Activated naive CD8-positive, alpha-beta T cell treated with anti-CD3 and anti-CD28 coated beads for 36 hours (primary cell): Measurements from ENCODE around the gene CEACAM6. TPM values are rescaled to one million over a fixed set of nuclear protein-coding genes. Genes with fewer than 3 reads are reported as not detected.
"Not testable (repeated sequence)": the region's sequence is repeated elsewhere in the genome, so short reads cannot be mapped to it uniquely, and the experiment has no call there.

Experiments used
- DNase-seq: peaks from one replicate; pipeline ENCODE4 v3.0.0; 2021
- H3K27ac Mint-ChIP-seq: one replicate; pipeline ENCODE4 v1.8.0; 2022; ENCODE audit warnings: mild to moderate bottlenecking, moderate library complexity, mixed read lengths
- H3K27me3 Mint-ChIP-seq: one replicate; pipeline ENCODE4 v1.8.0; 2022; ENCODE audit warnings: mild to moderate bottlenecking, mixed read lengths
- H3K36me3 Mint-ChIP-seq: one replicate; pipeline ENCODE4 v1.8.0; 2021; ENCODE audit warnings: mild to moderate bottlenecking, mixed read lengths
- H3K4me1 Mint-ChIP-seq: one replicate; pipeline ENCODE4 v1.8.0; 2021; ENCODE audit warnings: mixed read lengths
- H3K4me3 Mint-ChIP-seq: one replicate; pipeline ENCODE4 v1.8.0; 2022; ENCODE audit warnings: mild to moderate bottlenecking, moderate library complexity, mixed read lengths
- H3K9me3 Mint-ChIP-seq: one replicate; pipeline ENCODE4 v1.8.0; 2022; ENCODE audit warnings: mixed read lengths
- total RNA-seq, 2 experiments: library from RNA; stranded (reverse); gene quantifications; one replicate each; pipeline ENCODE4 v1.2.3, GENCODE V29; 2021

CEACAM6 gene
- total RNA-seq, result not detected

- H3K9me3 Mint-ChIP-seq, result no peaks in the 10 kb centered on the region
- H3K4me3 Mint-ChIP-seq, result no peak within 1 kb of the TSS
- peaks cover 60% of the 10 kb centered on the region for H3K27me3 Mint-ChIP-seq
- H3K4me1 Mint-ChIP-seq, result peaks cover 3% of the 10 kb centered on the region
- H3K36me3 Mint-ChIP-seq, result no peaks in the 10 kb centered on the region
- H3K27ac Mint-ChIP-seq, result no peak within 1 kb of the TSS
- DNase-seq, result no peak
Observed at GRCh38 chr19:41755328-41755913, at the start of gene CEACAM6. Gene CEACAM6 (plus strand): TSS chr19:41755530. CDS start chr19:41755639, 109 bp downstream.

GRCh38 chr19:41706741-41707501, 48.4 kb upstream of the CEACAM6 start:
- no peaks in the 10 kb centered on the region for H3K36me3 Mint-ChIP-seq
- H3K9me3 Mint-ChIP-seq, result no peaks in the 10 kb centered on the region
- peak; percentile 75 for DNase-seq
- peaks cover 64% of the 10 kb centered on the region for H3K27me3 Mint-ChIP-seq
- H3K4me3 Mint-ChIP-seq, result peak overlapping the region; percentile 61
- H3K27ac Mint-ChIP-seq, result no peak overlapping the region
- peaks cover 5% of the 10 kb centered on the region for H3K4me1 Mint-ChIP-seq

DNA sequence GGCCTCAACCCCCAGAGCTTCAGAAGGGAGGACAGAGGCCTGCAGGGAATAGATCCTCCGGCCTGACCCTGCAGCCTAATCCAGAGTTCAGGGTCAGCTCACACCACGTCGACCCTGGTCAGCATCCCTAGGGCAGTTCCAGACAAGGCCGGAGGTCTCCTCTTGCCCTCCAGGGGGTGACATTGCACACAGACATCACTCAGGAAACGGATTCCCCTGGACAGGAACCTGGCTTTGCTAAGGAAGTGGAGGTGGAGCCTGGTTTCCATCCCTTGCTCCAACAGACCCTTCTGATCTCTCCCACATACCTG, 47.9 kb upstream of the CEACAM6 start:
- Mint-ChIP-seq H3K36me3 (no peaks in the 10 kb centered on the region), H3K27me3 (peaks cover 67% of the 10 kb centered on the region), H3K4me1 (peaks cover 6% of the 10 kb centered on the region), H3K4me3 (no peak overlapping the region), H3K9me3 (no peaks in the 10 kb centered on the region), H3K27ac (no peak overlapping the region)
- DNase-seq, result no peak

GRCh38 chr19:41707871-41708371, 47.4 kb upstream of the CEACAM6 start:
- H3K9me3 Mint-ChIP-seq, result no peaks in the 10 kb centered on the region
- H3K36me3 Mint-ChIP-seq, result no peaks in the 10 kb centered on the region
- H3K27me3 Mint-ChIP-seq, result peaks cover 67% of the 10 kb centered on the region
- peaks cover 7% of the 10 kb centered on the region for H3K4me1 Mint-ChIP-seq
- H3K4me3 Mint-ChIP-seq, result no peak overlapping the region
- no peak overlapping the region for H3K27ac Mint-ChIP-seq
- DNase-seq, result no peak

DNA sequence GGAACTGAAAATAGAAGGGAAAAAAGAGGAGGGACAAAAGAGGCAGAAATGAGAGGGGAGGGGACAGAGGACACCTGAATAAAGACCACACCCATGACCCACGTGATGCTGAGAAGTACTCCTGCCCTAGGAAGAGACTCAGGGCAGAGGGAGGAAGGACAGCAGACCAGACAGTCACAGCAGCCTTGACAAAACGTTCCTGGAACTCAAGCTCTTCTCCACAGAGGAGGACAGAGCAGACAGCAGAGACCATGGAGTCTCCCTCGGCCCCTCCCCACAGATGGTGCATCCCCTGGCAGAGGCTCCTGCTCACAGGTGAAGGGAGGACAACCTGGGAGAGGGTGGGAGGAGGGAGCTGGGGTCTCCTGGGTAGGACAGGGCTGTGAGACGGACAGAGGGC, 46.8 kb upstream of the CEACAM6 start, which contains the start of gene CEACAM5:
Gene CEACAM5, plus strand, starts transcription at position 146 of the 400 bp plus-strand sequence. Its CDS starts 106 bp downstream, at position 252.
- H3K4me1 Mint-ChIP-seq, result peaks cover 7% of the 10 kb centered on the region
- DNase-seq, result no peak
- no peak within 1 kb of the TSS for H3K27ac Mint-ChIP-seq
- no peaks in the 10 kb centered on the region for H3K36me3 Mint-ChIP-seq
- H3K27me3 Mint-ChIP-seq, result peaks cover 68% of the 10 kb centered on the region
- no peak within 1 kb of the TSS for H3K4me3 Mint-ChIP-seq
- H3K9me3 Mint-ChIP-seq, result no peaks in the 10 kb centered on the region

- DNase-seq, H3K9me3 Mint-ChIP-seq, H3K4me1 Mint-ChIP-seq, H3K36me3 Mint-ChIP-seq, H3K4me3 Mint-ChIP-seq, H3K27ac Mint-ChIP-seq: not testable (repeated sequence)
- peaks cover 67% of the 10 kb centered on the region for H3K27me3 Mint-ChIP-seq
Observed at GRCh38 chr19:41709516-41709915, 45.8 kb upstream of the CEACAM6 start.

- no peak for DNase-seq
- Mint-ChIP-seq H3K9me3 (no peaks in the 10 kb centered on the region), H3K27me3 (peaks cover 66% of the 10 kb centered on the region), H3K36me3 (no peaks in the 10 kb centered on the region), H3K27ac (no peak overlapping the region), H3K4me1 (peaks cover 7% of the 10 kb centered on the region), H3K4me3 (no peak overlapping the region)
Observed at GRCh38 chr19:41709951-41710645, 45.2 kb upstream of the CEACAM6 start.

DNA sequence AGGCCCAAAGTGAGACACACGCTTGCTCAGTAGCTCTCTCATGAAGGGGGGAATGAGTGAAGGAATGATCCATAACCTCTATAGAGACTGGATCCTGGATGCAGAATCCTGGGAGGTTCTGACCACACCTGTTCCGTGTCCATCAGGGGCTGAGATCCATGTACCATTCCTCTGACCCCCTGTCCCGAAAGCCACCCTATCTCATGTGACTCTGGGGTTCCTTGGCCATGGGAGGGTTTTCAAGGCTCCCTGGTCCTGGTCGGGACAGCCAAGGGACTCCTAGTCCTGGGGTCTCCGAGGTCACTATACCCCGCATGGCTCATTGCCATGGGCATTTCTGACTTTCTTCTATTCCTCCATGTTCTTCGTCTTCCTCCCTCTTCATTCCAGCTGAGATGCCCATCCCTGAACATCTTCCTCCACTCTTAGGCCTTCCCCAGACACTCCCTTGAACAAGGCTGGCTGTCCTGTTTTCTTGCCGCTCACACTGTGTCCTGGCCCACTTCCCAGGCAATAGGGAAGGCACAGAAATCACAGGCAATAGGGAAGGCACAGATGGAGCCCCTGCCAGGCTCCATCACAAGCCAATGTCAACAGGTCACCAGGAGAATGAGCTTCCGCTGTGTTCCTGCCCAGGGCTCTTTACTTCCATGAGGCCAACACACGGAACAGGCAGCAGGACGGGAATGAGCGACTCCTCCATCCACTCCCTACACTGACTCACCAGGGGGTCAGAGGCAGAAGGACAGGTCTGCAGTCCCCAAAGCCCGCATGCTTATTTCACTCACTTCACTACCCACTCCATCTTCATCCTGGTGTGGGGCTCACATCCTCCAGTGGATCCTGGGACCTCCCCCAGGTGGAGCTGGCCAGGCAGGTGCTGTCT, 43.7 kb upstream of the CEACAM6 start:
- H3K27me3 Mint-ChIP-seq, result peaks cover 63% of the 10 kb centered on the region
- H3K4me1 Mint-ChIP-seq, result peaks cover 7% of the 10 kb centered on the region
- no peaks in the 10 kb centered on the region for H3K9me3 Mint-ChIP-seq
- no peak overlapping the region for H3K4me3 Mint-ChIP-seq
- H3K27ac Mint-ChIP-seq, result no peak overlapping the region
- no peak for DNase-seq
- no peaks in the 10 kb centered on the region for H3K36me3 Mint-ChIP-seq

GRCh38 chr19:41714598-41714997, 40.7 kb upstream of the CEACAM6 start:
- no peaks in the 10 kb centered on the region for H3K36me3 Mint-ChIP-seq

DNA sequence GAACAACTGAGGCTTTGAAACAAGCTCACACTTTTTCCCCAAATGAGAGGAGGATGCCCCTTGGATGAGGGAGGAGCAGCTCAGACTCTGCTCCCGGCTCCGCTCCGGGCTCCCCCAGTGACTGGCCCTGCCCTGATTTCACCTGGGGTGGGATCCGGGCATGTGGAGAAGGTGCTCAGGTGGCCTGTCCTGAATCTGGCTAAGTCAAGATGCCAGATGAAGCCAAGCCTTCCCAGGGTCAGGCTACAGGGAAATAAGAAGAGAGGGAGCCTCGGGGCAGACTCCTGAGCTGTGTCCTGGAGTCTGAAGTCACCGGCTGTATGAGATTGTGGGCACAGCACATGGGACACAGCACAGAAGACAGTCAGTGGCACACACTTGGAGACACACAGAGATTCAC, 36.6 kb upstream of the CEACAM6 start:
- no peak overlapping the region for H3K27ac Mint-ChIP-seq

More at GRCh38 chr19:41714598-41714997, 40.7 kb upstream of the CEACAM6 start:
- Mint-ChIP-seq H3K27ac (no peak overlapping the region), H3K9me3 (no peaks in the 10 kb centered on the region), H3K4me1 (peaks cover 2% of the 10 kb centered on the region), H3K27me3 (peaks cover 60% of the 10 kb centered on the region), H3K4me3 (no peak overlapping the region)
- no peak for DNase-seq

DNA sequence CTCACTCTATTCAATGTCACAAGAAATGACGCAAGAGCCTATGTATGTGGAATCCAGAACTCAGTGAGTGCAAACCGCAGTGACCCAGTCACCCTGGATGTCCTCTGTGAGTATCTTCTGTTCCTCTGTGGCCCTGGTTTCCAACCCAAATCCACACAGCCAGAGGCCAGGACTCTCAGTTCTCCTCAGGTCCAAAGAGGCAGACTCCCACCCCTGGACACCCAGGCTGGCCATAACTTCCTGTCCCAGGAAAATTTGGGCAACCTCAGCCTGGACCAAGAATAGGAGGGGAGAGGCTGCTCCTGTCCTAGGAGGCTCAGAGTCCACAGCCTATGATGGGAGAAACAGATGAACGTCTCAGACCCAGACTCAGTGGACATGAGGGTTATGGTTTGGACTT, 35.2 kb upstream of the CEACAM6 start:
- DNase-seq, result no peak
- Mint-ChIP-seq H3K27me3 (peaks cover 42% of the 10 kb centered on the region), H3K27ac (no peak overlapping the region), H3K36me3 (no peaks in the 10 kb centered on the region), H3K9me3 (no peaks in the 10 kb centered on the region), H3K4me3 (no peak overlapping the region), H3K4me1 (no peaks in the 10 kb centered on the region)

More for the DNA sequence above, 36.6 kb upstream of the CEACAM6 start:
- Mint-ChIP-seq H3K9me3 (no peaks in the 10 kb centered on the region), H3K27me3 (peaks cover 50% of the 10 kb centered on the region), H3K4me3 (no peak overlapping the region), H3K4me1 (no peaks in the 10 kb centered on the region), H3K36me3 (no peaks in the 10 kb centered on the region)
- no peak for DNase-seq

- Mint-ChIP-seq H3K9me3 (no peaks in the 10 kb centered on the region), H3K27ac (no peak overlapping the region), H3K4me3 (no peak overlapping the region), H3K36me3 (no peaks in the 10 kb centered on the region), H3K4me1 (no peaks in the 10 kb centered on the region), H3K27me3 (peaks cover 56% of the 10 kb centered on the region)
- no peak for DNase-seq
Observed at GRCh38 chr19:41726493-41726892, 28.8 kb upstream of the CEACAM6 start.

GRCh38 chr19:41734156-41734555, 21.2 kb upstream of the CEACAM6 start:
- no peaks in the 10 kb centered on the region for H3K9me3 Mint-ChIP-seq
- DNase-seq, result no peak
- no peak overlapping the region for H3K4me3 Mint-ChIP-seq
- H3K4me1 Mint-ChIP-seq, result peaks cover 11% of the 10 kb centered on the region
- no peak overlapping the region for H3K27ac Mint-ChIP-seq
- H3K36me3 Mint-ChIP-seq, result no peaks in the 10 kb centered on the region
- H3K27me3 Mint-ChIP-seq, result peaks cover 56% of the 10 kb centered on the region

DNA sequence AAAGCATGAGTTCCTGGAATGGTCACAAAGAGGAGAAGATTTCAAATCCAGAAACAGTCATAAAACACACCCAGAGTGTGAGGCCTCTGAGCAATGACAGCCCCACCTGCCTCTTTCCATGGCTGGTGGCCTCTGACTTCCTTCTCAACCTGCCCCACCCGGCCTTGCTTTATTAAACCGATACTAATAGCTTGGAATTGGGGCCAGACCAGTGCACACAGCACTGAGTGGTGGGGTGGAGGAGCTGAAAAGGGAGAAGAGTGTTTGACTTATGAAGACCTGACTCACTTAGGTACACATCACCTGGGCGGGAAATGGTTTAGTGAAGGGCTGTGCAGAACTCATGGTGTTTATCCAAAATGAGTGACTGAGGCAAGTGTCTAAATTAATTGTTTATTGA, 20.7 kb upstream of the CEACAM6 start:
- no peaks in the 10 kb centered on the region for H3K9me3 Mint-ChIP-seq

More for the DNA sequence above, 20.7 kb upstream of the CEACAM6 start:
- no peak overlapping the region for H3K27ac Mint-ChIP-seq
- no peak for DNase-seq
- H3K4me1 Mint-ChIP-seq, result peaks cover 11% of the 10 kb centered on the region
- peaks cover 57% of the 10 kb centered on the region for H3K27me3 Mint-ChIP-seq
- H3K4me3 Mint-ChIP-seq, result no peak overlapping the region
- H3K36me3 Mint-ChIP-seq, result no peaks in the 10 kb centered on the region
